ENCODE measurements around the gene LIPT1.

Gene LIPT1

GRCh38 chr2:99198103-99198841, 43.5 kb downstream of the LIPT1 start:
- no peak for DNase-seq
- peak overlapping the region; percentile 75 for H3K27ac Mint-ChIP-seq
- TF ChIP-seq CTCF (IDR thresholded peaks at IDR 0.05) = no peak
- peaks cover 41% of the 10 kb centered on the region for H3K36me3 Mint-ChIP-seq (ENCODE audit: low read depth)
- H3K9me3 Mint-ChIP-seq = peaks cover 4% of the 10 kb centered on the region
- no peaks in the 10 kb centered on the region for H3K27me3 Mint-ChIP-seq (ENCODE audit: low read depth, poor library complexity)
- H3K4me3 Mint-ChIP-seq = no peak overlapping the region
- H3K4me1 Mint-ChIP-seq = no peaks in the 10 kb centered on the region

- no peak for TF ChIP-seq CTCF (IDR thresholded peaks at IDR 0.05)
- Mint-ChIP-seq H3K27ac (peak overlapping the region; percentile 43), H3K27me3 (ENCODE audit: low read depth, poor library complexity) (peaks cover 3% of the 10 kb centered on the region), H3K36me3 (ENCODE audit: low read depth) (peaks cover 50% of the 10 kb centered on the region), H3K4me3 (no peak overlapping the region), H3K9me3 (peaks cover 21% of the 10 kb centered on the region), H3K4me1 (no peaks in the 10 kb centered on the region)
- DNase-seq = no peak
Measured at GRCh38 chr2:99200076-99200800, 45.5 kb downstream of the LIPT1 start.

GRCh38 chr2:99201959-99202678, 47.4 kb downstream of the LIPT1 start:
- peak overlapping the region; percentile 95 for H3K27ac Mint-ChIP-seq
- DNase-seq = no peak
- no peak for TF ChIP-seq CTCF (IDR thresholded peaks at IDR 0.05)
- peaks cover 39% of the 10 kb centered on the region for H3K9me3 Mint-ChIP-seq
- H3K4me3 Mint-ChIP-seq = no peak overlapping the region
- H3K27me3 Mint-ChIP-seq (ENCODE audit: low read depth, poor library complexity) = peaks cover 3% of the 10 kb centered on the region
- H3K36me3 Mint-ChIP-seq (ENCODE audit: low read depth) = peaks cover 60% of the 10 kb centered on the region
- no peaks in the 10 kb centered on the region for H3K4me1 Mint-ChIP-seq

- Mint-ChIP-seq H3K27ac (no peak overlapping the region), H3K9me3 (peaks cover 63% of the 10 kb centered on the region), H3K27me3 (ENCODE audit: low read depth, poor library complexity) (peaks cover 3% of the 10 kb centered on the region), H3K36me3 (ENCODE audit: low read depth) (peaks cover 80% of the 10 kb centered on the region), H3K4me1 (no peaks in the 10 kb centered on the region), H3K4me3 (no peak overlapping the region)
- no peak for DNase-seq
- no peak for TF ChIP-seq CTCF (IDR thresholded peaks at IDR 0.05)
Measured at GRCh38 chr2:99205491-99205890, 50.7 kb downstream of the LIPT1 start.

Measured in nephron progenitor cell (in vitro differentiated cells).